HG02870 (cell line): ENCODE results near the gene C1orf198.

ENCODE experiments used
- ATAC-seq: cut with Tn5 transposase; IDR thresholded peaks from one replicate; pipeline ENCODE4 v1.9.1; 2021; ENCODE audit warnings: mild to moderate bottlenecking, moderate library complexity; ENCODE audit not compliant: unreplicated experiment

C1orf198 gene

GRCh38 chr1:230867903-230868735, at the start of gene C1orf198:
Gene C1orf198 (minus strand): TSS chr1:230868521. CDS start chr1:230868512, 9 bp downstream.
- ATAC-seq: peak; percentile 73

- no peak for ATAC-seq
Observed at GRCh38 chr1:230917284-230918135, 49.2 kb upstream of the C1orf198 start.

GRCh38 chr1:230916587-230917283, 48.4 kb upstream of the C1orf198 start:
- ATAC-seq: no peak

- ATAC-seq: no peak
Observed at GRCh38 chr1:230915078-230915477, 46.8 kb upstream of the C1orf198 start.

GRCh38 chr1:230913496-230913895, 45.2 kb upstream of the C1orf198 start:
- no peak for ATAC-seq

GRCh38 chr1:230910755-230911117, 42.4 kb upstream of the C1orf198 start:
- ATAC-seq: no peak

GRCh38 chr1:230909974-230910754, 41.8 kb upstream of the C1orf198 start:
- ATAC-seq: no peak

GRCh38 chr1:230907472-230908205, 39.3 kb upstream of the C1orf198 start:
- no peak for ATAC-seq

GRCh38 chr1:230906226-230906625, 37.9 kb upstream of the C1orf198 start:
- ATAC-seq: no peak

- ATAC-seq: no peak
Observed at GRCh38 chr1:230905733-230906132, 37.4 kb upstream of the C1orf198 start.

GRCh38 chr1:230902349-230902923, 34.1 kb upstream of the C1orf198 start:
- no peak for ATAC-seq

GRCh38 chr1:230901671-230902070, 33.4 kb upstream of the C1orf198 start:
- ATAC-seq: no peak

GRCh38 chr1:230900984-230901383, 32.7 kb upstream of the C1orf198 start:
- ATAC-seq: no peak

GRCh38 chr1:230899841-230900251, 31.5 kb upstream of the C1orf198 start:
- ATAC-seq: no peak

- ATAC-seq: no peak
Observed at GRCh38 chr1:230898748-230899147, 30.4 kb upstream of the C1orf198 start.

- ATAC-seq: no peak
Observed at GRCh38 chr1:230898144-230898543, 29.8 kb upstream of the C1orf198 start.

- ATAC-seq: no peak
Observed at GRCh38 chr1:230896779-230897178, 28.5 kb upstream of the C1orf198 start.

GRCh38 chr1:230895452-230895851, 27.1 kb upstream of the C1orf198 start:
- no peak for ATAC-seq

GRCh38 chr1:230894664-230895063, 26.3 kb upstream of the C1orf198 start:
- no peak for ATAC-seq
